MM.1S (cell line): ENCODE measurements around the gene NRXN3.

Experiments used
- DNase-seq: peaks from one replicate; pipeline ENCODE4 v3.0.0-alpha.2; 2015
- H2AFZ ChIP-seq: fragments of 300-600 bp; sonication (generic); 2 replicates; pipeline ENCODE4 v1.6.0; 2016; ENCODE audit warnings: antibody characterized with exemption, low read length
- H3F3A ChIP-seq: fragments of 300-600 bp; sonication (generic); 2 replicates; pipeline ENCODE4 v1.6.1; 2016; ENCODE audit warnings: mild to moderate bottlenecking, antibody characterized with exemption, low read length, moderate library complexity, mixed read lengths; ENCODE audit not compliant: insufficient read depth
- H3K27ac ChIP-seq: fragments of 300-600 bp; sonication (generic); 2 replicates; pipeline ENCODE4 v1.5.1; 2016; ENCODE audit warnings: mild to moderate bottlenecking, low read length
- H3K27me3 ChIP-seq: fragments of 300-600 bp; sonication (generic); replicated peaks from 2 replicates; pipeline ENCODE4 v1.6.0; 2016; ENCODE audit warnings: low read length; ENCODE audit not compliant: insufficient read depth
- H3K36me3 ChIP-seq: fragments of 300-600 bp; sonication (generic); replicated peaks from 2 replicates; pipeline ENCODE4 v1.6.1; 2016; ENCODE audit warnings: mild to moderate bottlenecking, low read length, mixed read lengths; ENCODE audit not compliant: insufficient read depth
- H3K4me1 ChIP-seq: fragments of 300-600 bp; sonication (generic); 2 replicates; pipeline ENCODE4 v1.6.1; 2016; ENCODE audit warnings: low read length, mixed read lengths
- H3K4me2 ChIP-seq: fragments of 300-600 bp; sonication (generic); 2 replicates; pipeline ENCODE4 v1.6.0; 2016; ENCODE audit warnings: low read depth, low read length
- H3K4me3 ChIP-seq: fragments of 300-600 bp; sonication (generic); 2 replicates; pipeline ENCODE4 v1.5.1; 2016; ENCODE audit warnings: low read length, mixed read lengths
- H3K79me2 ChIP-seq: fragments of 300-600 bp; sonication (generic); 2 replicates; pipeline ENCODE4 v1.6.1; 2016; ENCODE audit warnings: mixed run types, low read length, mixed read lengths
- H3K9ac ChIP-seq: fragments of 300-600 bp; sonication (generic); 2 replicates; pipeline ENCODE4 v1.6.1; 2016; ENCODE audit warnings: low read length, mixed read lengths
- H3K9me2 ChIP-seq: fragments of 300-600 bp; sonication (generic); replicated peaks from 2 replicates; pipeline ENCODE4 v1.6.1; 2016; ENCODE audit warnings: mild to moderate bottlenecking, low read length, mixed read lengths; ENCODE audit not compliant: insufficient read depth
- H3K9me3 ChIP-seq: fragments of 300-600 bp; sonication (generic); replicated peaks from 2 replicates; pipeline ENCODE4 v1.6.1; 2016; ENCODE audit warnings: mild to moderate bottlenecking, low read length, mixed read lengths; ENCODE audit not compliant: insufficient read depth
- H4K20me1 ChIP-seq: fragments of 300-600 bp; sonication (generic); 2 replicates; pipeline ENCODE4 v1.6.1; 2016; ENCODE audit warnings: mild to moderate bottlenecking, low read length, moderate library complexity, mixed read lengths; ENCODE audit not compliant: insufficient read depth
- CTCF ChIP-seq: fragments of 300-600 bp; sonication (generic); IDR thresholded peaks from 2 replicates; pipeline ENCODE4 v1.5.1; 2016; ENCODE audit warnings: antibody characterized with exemption, low read length, mixed read lengths
- EZH2 ChIP-seq: fragments of 300-600 bp; sonication (generic); optimal IDR thresholded peaks from 2 replicates; pipeline ENCODE3; 2017; ENCODE audit warnings: low read depth, mild to moderate bottlenecking, antibody characterized with exemption, low read length, mixed read lengths
- EZH2phosphoT487 ChIP-seq: fragments of 300-600 bp; sonication (generic); IDR thresholded peaks from 2 replicates; pipeline ENCODE4 v1.6.1; 2018; ENCODE audit warnings: antibody characterized with exemption, low read length

NRXN3 gene

GRCh38 chr14:78593949-78594348, 423.8 kb downstream of the NRXN3 start:
- no peaks in the 10 kb centered on the region for H4K20me1 ChIP-seq
- H3K4me2 ChIP-seq, result no peak overlapping the region
- no peaks in the 10 kb centered on the region for H3K4me1 ChIP-seq
- H3K9me3 ChIP-seq, result no peaks in the 10 kb centered on the region
- H3K27ac ChIP-seq, result no peak overlapping the region
- no peaks in the 10 kb centered on the region for H3K27me3 ChIP-seq
- no peaks in the 10 kb centered on the region for H3F3A ChIP-seq
- H3K79me2 ChIP-seq, result no peaks in the 10 kb centered on the region
- no peak overlapping the region for H2AFZ ChIP-seq
- TF ChIP-seq CTCF (no peak), EZH2 (no peak), EZH2phosphoT487 (no peak)
- DNase-seq, result no peak
- H3K36me3 ChIP-seq, result no peaks in the 10 kb centered on the region
- H3K9ac ChIP-seq, result no peak overlapping the region
- no peak overlapping the region for H3K4me3 ChIP-seq
- H3K9me2 ChIP-seq, result no peaks in the 10 kb centered on the region

DNA sequence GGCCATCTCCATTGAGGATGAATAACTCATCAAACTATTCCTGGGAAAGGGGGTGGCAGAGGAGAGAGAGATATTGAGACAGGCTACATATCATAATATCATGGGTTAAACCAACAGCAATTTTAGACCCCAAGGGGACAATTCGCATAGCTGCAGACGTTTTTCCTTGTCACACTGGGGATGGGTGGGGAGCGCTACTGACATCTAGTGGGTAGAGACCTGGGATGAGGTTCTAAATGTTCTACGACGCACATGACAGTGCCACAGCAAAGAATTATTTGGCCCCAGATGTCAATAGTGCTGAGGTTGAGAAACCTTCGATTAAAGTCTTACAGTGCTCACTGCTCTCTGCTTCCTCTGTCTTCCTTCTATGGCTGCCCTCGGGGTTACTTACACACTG, 425.6 kb downstream of the NRXN3 start:
- no peak for TF ChIP-seq CTCF
- no peak for TF ChIP-seq EZH2
- no peak for TF ChIP-seq EZH2phosphoT487
- H3K9me3 ChIP-seq, result no peaks in the 10 kb centered on the region
- no peaks in the 10 kb centered on the region for H3K36me3 ChIP-seq
- H3K79me2 ChIP-seq, result no peaks in the 10 kb centered on the region
- no peaks in the 10 kb centered on the region for H3K27me3 ChIP-seq
- no peak overlapping the region for H3K27ac ChIP-seq
- no peak overlapping the region for H3K4me2 ChIP-seq
- H3F3A ChIP-seq, result no peaks in the 10 kb centered on the region
- no peaks in the 10 kb centered on the region for H4K20me1 ChIP-seq
- H2AFZ ChIP-seq, result no peak overlapping the region
- no peak overlapping the region for H3K4me3 ChIP-seq
- no peaks in the 10 kb centered on the region for H3K4me1 ChIP-seq
- no peaks in the 10 kb centered on the region for H3K9me2 ChIP-seq
- DNase-seq, result no peak
- H3K9ac ChIP-seq, result no peak overlapping the region

DNA sequence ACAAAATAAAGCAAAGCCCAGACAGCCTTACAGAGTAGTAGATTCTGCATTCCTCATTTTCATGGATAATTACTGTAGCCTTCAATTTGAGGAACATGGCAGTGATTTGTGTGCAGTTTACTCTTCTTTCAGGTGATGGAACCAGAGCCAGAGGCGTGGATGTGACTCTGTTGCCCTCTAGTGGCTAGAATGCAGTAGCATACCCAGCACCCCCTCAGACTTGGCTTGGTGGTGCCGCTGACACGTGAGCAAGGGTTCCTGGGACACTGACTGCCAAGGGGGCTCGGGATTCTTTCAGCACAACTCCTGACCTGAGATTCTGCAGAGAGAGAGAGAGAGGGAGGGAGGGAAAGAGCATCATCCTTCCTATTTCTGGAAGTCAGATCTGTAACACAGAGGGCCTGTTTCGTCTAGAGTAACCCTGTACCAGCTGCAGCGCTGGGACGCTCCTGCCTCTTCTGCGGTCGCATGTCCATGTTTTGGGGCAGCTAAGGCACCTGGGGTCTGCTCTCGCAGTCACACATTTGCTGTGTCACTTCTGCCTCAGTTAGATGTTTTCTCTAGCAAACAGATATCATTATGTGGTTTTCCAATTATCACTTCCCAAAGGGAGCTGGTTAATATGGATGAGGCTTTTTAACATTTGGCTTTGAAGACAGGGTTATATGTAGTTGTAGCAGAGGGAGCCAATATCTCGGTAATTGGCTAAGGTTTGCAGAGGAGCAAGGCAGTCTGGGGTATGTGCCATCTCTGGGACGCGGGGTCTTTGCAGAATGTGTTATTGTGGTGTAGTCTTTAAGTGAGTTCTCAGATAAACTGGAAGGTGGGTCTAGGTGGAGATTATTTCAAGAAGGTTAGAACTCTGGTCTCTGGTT, 428.1 kb downstream of the NRXN3 start:
- Histone ChIP-seq H3K79me2 (no peaks in the 10 kb centered on the region), H3K9ac (no peak overlapping the region), H3K9me2 (no peaks in the 10 kb centered on the region), H3K27me3 (no peaks in the 10 kb centered on the region), H3K4me2 (no peak overlapping the region), H3K27ac (no peak overlapping the region), H3F3A (no peaks in the 10 kb centered on the region), H3K9me3 (no peaks in the 10 kb centered on the region), H2AFZ (no peak overlapping the region), H3K4me1 (no peaks in the 10 kb centered on the region), H3K4me3 (no peak overlapping the region), H4K20me1 (no peaks in the 10 kb centered on the region), H3K36me3 (no peaks in the 10 kb centered on the region)
- TF ChIP-seq EZH2 (no peak), CTCF (peak; percentile 78)
- peak; percentile 58 for DNase-seq
